GM21367 (cell line): ENCODE results near the gene TPO.
"Not testable (repeated sequence)": the region's sequence is repeated elsewhere in the genome, so short reads cannot be mapped to it uniquely, and the experiment has no call there.

ENCODE experiments used
- ATAC-seq: cut with Tn5 transposase; IDR thresholded peaks from one replicate; pipeline ENCODE4 v1.9.1; 2021; ENCODE audit not compliant: unreplicated experiment

The TPO gene

GRCh38 chr2:1481406-1482252 is 68.4 kb downstream of the TPO start:
- no peak for ATAC-seq

GRCh38 chr2:1482253-1482675 is 69.0 kb downstream of the TPO start:
- ATAC-seq = no peak

GRCh38 chr2:1482981-1483380 is 69.7 kb downstream of the TPO start:
- ATAC-seq = no peak

GRCh38 chr2:1483551-1483950 is 70.3 kb downstream of the TPO start:
- no peak for ATAC-seq

GRCh38 chr2:1484131-1484884 is 71.0 kb downstream of the TPO start:
- ATAC-seq = no peak

- no peak for ATAC-seq
These were observed 73.4 kb downstream of the TPO start for GRCh38 chr2:1486670-1487069.

GRCh38 chr2:1487758-1488157 is 74.5 kb downstream of the TPO start:
- no peak for ATAC-seq

GRCh38 chr2:1488181-1488671 is 75.0 kb downstream of the TPO start:
- ATAC-seq = no peak

- ATAC-seq = no peak
These were observed 75.6 kb downstream of the TPO start for GRCh38 chr2:1488851-1489250.

- ATAC-seq = no peak
These were observed 76.2 kb downstream of the TPO start for GRCh38 chr2:1489486-1489885.

- not testable (repeated sequence) for ATAC-seq
These were observed 77.1 kb downstream of the TPO start for GRCh38 chr2:1490381-1490780.

GRCh38 chr2:1491751-1492150 is 78.5 kb downstream of the TPO start:
- no peak for ATAC-seq

- ATAC-seq = not testable (repeated sequence)
These were observed 79.0 kb downstream of the TPO start for GRCh38 chr2:1492231-1492630.

- no peak for ATAC-seq
These were observed 79.6 kb downstream of the TPO start for GRCh38 chr2:1492711-1493430.

GRCh38 chr2:1493431-1494126 is 80.3 kb downstream of the TPO start:
- no peak for ATAC-seq

GRCh38 chr2:1494257-1494656 is 81.0 kb downstream of the TPO start:
- no peak for ATAC-seq

- no peak for ATAC-seq
These were observed 81.6 kb downstream of the TPO start for GRCh38 chr2:1494906-1495305.

GRCh38 chr2:1495676-1496358 is 82.6 kb downstream of the TPO start:
- no peak for ATAC-seq

GRCh38 chr2:1496359-1496821 is 83.1 kb downstream of the TPO start:
- ATAC-seq = no peak

GRCh38 chr2:1497122-1497611 is 83.9 kb downstream of the TPO start:
- no peak for ATAC-seq
